Measurements from ENCODE around the gene OR1K1. TPM values are rescaled to one million over a fixed set of nuclear protein-coding genes. Genes with fewer than 3 reads are reported as not detected.

The OR1K1 gene
- total and polyA plus RNA-seq, 2 experiments from 2014 or later: 0.20 TPM; not detected in 1

DNA sequence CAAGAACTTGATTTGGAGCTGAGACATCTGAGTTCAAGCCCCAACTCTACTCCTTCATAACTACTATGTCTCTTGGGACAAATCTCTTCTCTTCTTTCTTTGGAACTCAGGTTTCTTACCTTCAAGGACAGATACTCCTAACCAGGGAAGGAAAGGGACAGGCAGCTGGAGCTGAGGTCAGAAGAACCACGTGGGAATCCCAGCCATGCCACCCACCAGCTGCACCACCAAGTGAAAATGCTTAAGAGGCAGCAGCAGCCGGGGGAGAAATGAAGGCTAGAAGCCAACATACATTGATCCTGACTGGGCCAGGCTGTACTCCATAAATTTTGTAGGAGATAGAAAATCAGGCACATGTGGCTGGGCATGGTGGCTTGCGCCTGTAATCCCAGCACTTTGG is 20.7 kb upstream of the OR1K1 start:
- TF ChIP-seq, protein P1, sequence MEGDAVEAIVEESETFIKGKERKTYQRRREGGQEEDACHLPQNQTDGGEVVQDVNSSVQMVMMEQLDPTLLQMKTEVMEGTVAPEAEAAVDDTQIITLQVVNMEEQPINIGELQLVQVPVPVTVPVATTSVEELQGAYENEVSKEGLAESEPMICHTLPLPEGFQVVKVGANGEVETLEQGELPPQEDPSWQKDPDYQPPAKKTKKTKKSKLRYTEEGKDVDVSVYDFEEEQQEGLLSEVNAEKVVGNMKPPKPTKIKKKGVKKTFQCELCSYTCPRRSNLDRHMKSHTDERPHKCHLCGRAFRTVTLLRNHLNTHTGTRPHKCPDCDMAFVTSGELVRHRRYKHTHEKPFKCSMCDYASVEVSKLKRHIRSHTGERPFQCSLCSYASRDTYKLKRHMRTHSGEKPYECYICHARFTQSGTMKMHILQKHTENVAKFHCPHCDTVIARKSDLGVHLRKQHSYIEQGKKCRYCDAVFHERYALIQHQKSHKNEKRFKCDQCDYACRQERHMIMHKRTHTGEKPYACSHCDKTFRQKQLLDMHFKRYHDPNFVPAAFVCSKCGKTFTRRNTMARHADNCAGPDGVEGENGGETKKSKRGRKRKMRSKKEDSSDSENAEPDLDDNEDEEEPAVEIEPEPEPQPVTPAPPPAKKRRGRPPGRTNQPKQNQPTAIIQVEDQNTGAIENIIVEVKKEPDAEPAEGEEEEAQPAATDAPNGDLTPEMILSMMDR (IDR thresholded peaks at IDR 0.05; ENCODE audit: low read depth, low read length): no peak
- Histone ChIP-seq H3K4me1 (ENCODE audit: low read depth) (no peaks in the 10 kb centered on the region), H3K27me3 (no peaks in the 10 kb centered on the region), H3K27ac (no peak overlapping the region), H3K36me3 (no peaks in the 10 kb centered on the region), H3K9me3 (ENCODE audit: low read depth) (no peaks in the 10 kb centered on the region), H3K4me3 (no peak overlapping the region)
- DNase-seq (ENCODE audit: low read depth in 1 of 2, low spot score in 1 of 2): no peak

DNA sequence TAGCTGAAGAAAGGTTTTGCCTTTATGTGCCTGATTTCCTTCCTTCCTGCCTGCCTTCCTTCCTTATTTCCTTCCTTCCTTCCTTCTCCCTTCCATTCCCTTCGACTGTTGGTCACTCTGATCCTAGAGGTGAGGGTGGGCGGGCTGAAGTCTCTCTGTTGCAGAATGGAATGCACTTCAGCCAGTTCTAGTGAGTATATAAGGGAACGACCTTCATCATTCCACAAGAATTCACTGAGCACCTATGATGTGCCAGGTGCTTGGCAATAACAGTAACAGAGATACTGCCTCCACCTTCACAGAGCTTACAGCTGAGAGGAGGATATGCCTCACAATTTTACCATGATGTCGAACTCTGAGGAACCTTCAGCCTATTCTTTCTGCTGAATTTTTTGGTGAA is 19.9 kb upstream of the OR1K1 start:
- Histone ChIP-seq H3K9me3 (ENCODE audit: low read depth) (no peaks in the 10 kb centered on the region), H3K36me3 (no peaks in the 10 kb centered on the region)

DNA sequence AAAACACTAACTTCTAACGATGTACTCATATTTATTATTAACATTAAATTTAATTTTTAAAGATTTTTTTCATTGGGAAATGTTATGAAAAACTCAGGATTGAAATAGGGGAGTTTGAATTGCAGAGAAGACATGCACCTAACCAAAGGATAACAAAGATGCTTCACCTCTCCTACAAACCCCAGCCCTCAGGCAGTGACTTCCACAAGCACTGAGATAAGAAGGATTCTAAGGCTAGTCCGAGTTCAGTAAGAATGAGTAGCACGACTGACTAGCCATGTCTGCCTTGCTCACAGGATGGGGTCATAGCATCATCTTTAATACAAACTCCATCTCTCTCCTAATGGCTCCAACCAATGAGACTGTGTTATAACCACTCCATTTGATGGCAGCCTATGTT is 18.3 kb upstream of the OR1K1 start:
- no peaks in the 10 kb centered on the region for H3K9me3 ChIP-seq (ENCODE audit: low read depth)
- no peak for DNase-seq (ENCODE audit: low read depth in 1 of 2, low spot score in 1 of 2)
- TF ChIP-seq, protein P1 (IDR thresholded peaks at IDR 0.05; ENCODE audit: low read depth, low read length): no peak

More for the DNA sequence above, 19.9 kb upstream of the OR1K1 start:
- Histone ChIP-seq H3K27ac (no peak overlapping the region), H3K4me1 (ENCODE audit: low read depth) (no peaks in the 10 kb centered on the region), H3K27me3 (no peaks in the 10 kb centered on the region), H3K4me3 (no peak overlapping the region)
- TF ChIP-seq, protein P1 (IDR thresholded peaks at IDR 0.05; ENCODE audit: low read depth, low read length): no peak
- no peak for DNase-seq (ENCODE audit: low read depth in 1 of 2, low spot score in 1 of 2)

DNA sequence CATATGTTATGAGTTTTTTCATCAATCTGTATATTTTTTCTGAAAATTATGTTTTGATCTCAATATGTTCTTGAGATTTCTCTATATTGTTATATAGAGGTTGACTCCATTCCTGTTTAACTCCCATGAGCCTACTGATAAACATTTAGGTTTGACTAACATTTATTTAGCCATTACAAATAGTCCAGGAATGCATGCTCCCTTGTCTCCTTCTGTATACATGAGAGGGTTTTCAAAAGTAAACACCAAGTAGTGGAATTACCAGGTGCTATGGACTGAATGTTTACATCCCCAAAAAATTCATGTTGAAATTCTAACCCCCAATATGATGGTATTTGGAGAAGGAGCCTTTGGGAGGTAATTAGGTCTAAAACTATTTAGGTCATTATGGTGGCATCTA is 14.7 kb upstream of the OR1K1 start:
- no peaks in the 10 kb centered on the region for H3K9me3 ChIP-seq (ENCODE audit: low read depth)
- H3K4me3 ChIP-seq: no peak overlapping the region
- DNase-seq (ENCODE audit: low read depth in 1 of 2, low spot score in 1 of 2): no peak
- no peak overlapping the region for H3K27ac ChIP-seq
- no peaks in the 10 kb centered on the region for H3K27me3 ChIP-seq
- H3K4me1 ChIP-seq (ENCODE audit: low read depth): no peaks in the 10 kb centered on the region
- TF ChIP-seq, protein P1 (IDR thresholded peaks at IDR 0.05; ENCODE audit: low read depth, low read length): no peak
- no peaks in the 10 kb centered on the region for H3K36me3 ChIP-seq

More for the DNA sequence above, 18.3 kb upstream of the OR1K1 start:
- no peaks in the 10 kb centered on the region for H3K36me3 ChIP-seq
- no peaks in the 10 kb centered on the region for H3K27me3 ChIP-seq
- no peaks in the 10 kb centered on the region for H3K4me1 ChIP-seq (ENCODE audit: low read depth)
- H3K27ac ChIP-seq: no peak overlapping the region
- H3K4me3 ChIP-seq: no peak overlapping the region

DNA sequence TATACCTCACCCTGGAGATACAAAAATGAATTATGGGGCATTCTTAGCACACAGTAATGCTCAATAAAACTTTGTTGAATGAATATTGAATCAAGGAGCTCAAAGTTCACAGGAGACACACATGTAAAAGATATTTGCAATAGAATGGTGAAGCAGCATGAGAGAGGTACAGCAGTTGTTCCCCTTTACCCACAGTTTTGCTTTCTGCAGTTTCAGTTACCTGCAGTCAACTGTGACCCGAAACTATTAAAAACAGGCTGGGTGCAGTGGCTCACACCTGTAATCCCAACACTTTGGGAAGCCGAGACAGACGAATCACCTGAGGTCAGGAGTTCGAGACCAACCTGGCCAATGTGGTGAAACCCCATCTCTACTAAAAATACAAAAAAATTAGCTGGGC is 13.6 kb upstream of the OR1K1 start:
- Histone ChIP-seq H3K4me1 (ENCODE audit: low read depth) (no peaks in the 10 kb centered on the region), H3K27me3 (no peaks in the 10 kb centered on the region), H3K4me3 (no peak overlapping the region), H3K36me3 (no peaks in the 10 kb centered on the region), H3K27ac (no peak overlapping the region), H3K9me3 (ENCODE audit: low read depth) (no peaks in the 10 kb centered on the region)
- DNase-seq (ENCODE audit: low read depth in 1 of 2, low spot score in 1 of 2): no peak
- TF ChIP-seq, protein P1 (IDR thresholded peaks at IDR 0.05; ENCODE audit: low read depth, low read length): no peak

DNA sequence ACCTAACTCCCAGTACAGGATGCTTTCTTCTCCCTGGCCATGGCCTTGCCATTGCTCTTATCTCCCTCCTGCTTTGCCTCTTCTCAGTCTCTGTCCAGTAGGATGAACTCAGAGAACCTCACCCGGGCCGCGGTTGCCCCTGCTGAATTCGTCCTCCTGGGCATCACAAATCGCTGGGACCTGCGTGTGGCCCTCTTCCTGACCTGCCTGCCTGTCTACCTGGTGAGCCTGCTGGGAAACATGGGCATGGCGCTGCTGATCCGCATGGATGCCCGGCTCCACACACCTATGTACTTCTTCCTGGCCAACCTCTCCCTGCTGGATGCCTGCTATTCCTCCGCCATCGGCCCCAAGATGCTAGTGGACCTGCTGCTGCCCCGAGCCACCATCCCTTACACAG is 11.1 kb upstream of the OR1K1 start, which contains the start of gene OR5C1:
Gene OR5C1 (plus strand): TSS at position 103 of the 400 bp plus-strand sequence. CDS start 0 bp downstream, at position 103.
- Histone ChIP-seq H3K27ac (no peak within 1 kb of the TSS), H3K9me3 (ENCODE audit: low read depth) (no peaks in the 10 kb centered on the region)
- TF ChIP-seq, protein P1 (IDR thresholded peaks at IDR 0.05; ENCODE audit: low read depth, low read length): no peak

More for the DNA sequence above, 11.1 kb upstream of the OR1K1 start, which contains the start of gene OR5C1:
- DNase-seq (ENCODE audit: low read depth in 1 of 2, low spot score in 1 of 2): no peak
- Histone ChIP-seq H3K4me1 (ENCODE audit: low read depth) (no peaks in the 10 kb centered on the region), H3K36me3 (no peaks in the 10 kb centered on the region), H3K27me3 (no peaks in the 10 kb centered on the region), H3K4me3 (no peak within 1 kb of the TSS)
